HG03066 (cell line): Measurements from ENCODE around the gene PYROXD2.

Source experiments
- ATAC-seq: cut with Tn5 transposase; IDR thresholded peaks from one replicate; pipeline ENCODE4 v1.9.1; 2021; ENCODE audit warnings: low read depth; ENCODE audit not compliant: unreplicated experiment

PYROXD2 gene

DNA sequence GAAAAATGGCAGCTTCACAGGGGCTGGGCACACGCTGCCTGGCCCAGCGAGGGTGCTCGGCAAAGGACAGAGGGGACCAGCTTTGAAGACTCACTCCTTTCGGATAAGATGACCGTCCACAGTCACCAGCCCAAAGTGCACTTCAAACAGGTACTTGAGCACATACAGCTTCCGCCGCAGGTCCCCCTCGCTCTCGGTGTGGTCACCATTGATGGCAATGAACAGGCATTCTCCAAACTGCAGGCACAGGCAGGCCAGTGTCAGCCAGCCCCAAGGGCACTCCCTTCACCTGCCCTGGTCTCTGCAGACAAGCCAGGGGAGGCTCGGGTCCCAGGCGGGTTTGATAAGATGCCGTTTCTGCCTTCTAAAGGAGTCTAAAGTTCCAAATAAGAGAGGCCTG, 20.2 kb upstream of the PYROXD2 start:
- ATAC-seq, result no peak

DNA sequence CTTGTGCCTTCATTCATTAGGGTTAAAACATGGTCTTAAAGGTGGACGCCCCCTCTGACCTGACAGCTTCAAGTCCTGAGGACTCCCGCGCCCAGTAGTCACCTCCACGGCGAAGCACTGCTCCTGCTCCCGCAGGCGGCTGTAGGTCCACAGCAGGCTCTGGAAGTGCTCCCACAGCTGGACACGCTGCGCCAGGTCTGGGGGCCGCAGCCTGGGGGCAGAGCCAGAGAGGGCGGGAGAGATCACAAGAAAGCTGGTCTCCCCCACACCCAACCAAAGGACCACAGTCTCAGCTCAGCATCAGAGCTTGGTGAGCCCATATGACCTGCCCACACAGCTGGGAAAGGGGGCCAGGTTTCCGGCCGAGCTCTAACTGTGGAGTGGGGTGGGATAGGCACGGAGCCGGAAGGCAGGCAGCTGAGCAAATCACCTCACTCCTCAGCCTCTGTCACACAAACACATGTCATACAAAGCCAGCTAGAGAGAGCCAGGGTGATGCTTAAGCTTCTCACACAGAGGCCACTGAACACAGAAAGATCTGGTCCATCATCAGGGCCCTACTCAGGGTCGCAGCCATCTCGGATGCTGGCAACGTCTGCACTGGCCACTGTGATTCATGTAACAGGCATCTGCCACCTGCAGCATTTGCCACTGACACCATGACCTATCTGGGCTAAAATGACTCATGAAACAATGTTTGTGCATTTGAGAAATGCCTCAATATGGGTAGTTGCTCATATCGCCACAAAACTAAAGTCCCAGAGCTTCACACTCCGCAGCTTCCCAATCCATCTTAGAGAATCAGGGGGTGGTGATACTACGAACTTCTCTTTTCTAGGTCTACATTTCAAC, 19.1 kb upstream of the PYROXD2 start:
- ATAC-seq, result no peak

DNA sequence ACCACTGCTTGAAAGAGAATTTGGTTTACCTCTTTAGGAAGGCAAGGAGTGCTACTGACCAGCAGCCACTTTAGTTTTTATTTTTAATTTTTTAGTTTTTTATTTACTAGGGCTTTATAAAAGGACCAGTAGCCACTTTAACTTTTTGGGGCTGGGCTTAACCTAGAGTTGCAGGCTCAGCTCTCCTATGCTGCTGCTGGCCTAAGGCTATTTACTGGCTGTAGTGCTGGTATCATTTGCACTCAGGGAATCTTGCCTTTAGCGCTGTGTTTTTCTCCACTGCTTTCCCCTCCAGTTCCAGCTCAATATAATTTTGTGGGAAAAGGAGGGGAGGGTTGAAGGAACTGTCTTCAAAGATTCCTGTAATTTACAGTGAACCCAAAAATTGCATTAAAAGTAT, 18.4 kb upstream of the PYROXD2 start:
- no peak for ATAC-seq

DNA sequence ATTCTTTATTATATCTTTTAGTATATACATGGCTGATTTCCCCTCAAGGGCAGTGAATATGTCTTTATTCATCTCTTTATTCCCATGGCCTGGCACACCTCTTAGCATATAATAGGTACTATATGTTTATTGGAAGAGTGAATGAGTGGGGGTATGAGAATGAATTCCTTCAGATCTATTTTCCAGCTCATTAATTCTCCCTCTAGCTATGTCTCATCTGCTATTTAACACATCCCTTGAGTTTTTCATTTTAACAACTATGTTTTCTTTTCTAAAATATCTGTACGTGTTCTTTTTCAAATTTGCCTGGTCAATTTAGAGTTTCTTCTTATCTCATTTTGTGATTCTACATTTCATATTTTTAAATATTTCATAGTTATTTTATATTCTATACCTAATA, 17.3 kb upstream of the PYROXD2 start:
- ATAC-seq, result no peak

DNA sequence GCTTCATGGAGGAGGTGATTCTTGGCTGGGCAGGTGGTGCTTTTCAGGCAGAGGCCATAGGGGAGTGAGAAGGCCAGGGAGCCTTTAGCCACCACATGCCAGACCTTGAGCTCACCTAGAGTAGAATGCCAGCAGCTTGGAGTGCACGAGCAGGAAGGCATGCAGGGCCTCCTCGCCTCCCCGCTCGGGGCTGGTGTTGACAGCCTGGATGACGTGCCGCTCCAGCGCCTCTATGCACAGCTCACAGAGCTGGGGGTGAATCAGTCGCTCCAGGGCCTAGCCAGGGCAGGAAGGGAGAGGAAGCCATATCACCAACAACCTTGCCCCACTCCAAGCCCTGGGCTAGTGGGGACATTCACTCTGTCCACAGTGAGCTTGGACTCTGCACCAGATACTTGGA, 16.0 kb upstream of the PYROXD2 start:
- ATAC-seq, result no peak

DNA sequence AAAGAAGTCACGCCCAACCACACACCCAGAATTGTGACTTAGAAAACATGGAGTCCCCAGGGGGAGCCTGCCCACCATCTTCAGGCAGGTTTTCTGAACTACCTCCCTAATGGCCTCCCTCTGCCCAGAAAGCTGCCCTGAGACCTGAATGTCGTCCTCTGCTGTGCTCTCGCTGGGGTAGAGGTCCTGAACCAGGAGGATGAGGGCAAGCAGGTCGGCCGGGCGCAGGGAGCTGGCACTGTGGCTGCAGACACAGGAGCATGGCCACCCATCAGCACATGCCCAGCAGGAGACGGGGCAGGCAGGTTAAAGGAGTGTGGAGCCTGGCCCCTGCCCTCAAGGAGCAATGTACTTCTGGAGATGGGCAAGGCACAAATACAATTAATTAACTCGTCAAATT, 15.4 kb upstream of the PYROXD2 start:
- ATAC-seq, result no peak

DNA sequence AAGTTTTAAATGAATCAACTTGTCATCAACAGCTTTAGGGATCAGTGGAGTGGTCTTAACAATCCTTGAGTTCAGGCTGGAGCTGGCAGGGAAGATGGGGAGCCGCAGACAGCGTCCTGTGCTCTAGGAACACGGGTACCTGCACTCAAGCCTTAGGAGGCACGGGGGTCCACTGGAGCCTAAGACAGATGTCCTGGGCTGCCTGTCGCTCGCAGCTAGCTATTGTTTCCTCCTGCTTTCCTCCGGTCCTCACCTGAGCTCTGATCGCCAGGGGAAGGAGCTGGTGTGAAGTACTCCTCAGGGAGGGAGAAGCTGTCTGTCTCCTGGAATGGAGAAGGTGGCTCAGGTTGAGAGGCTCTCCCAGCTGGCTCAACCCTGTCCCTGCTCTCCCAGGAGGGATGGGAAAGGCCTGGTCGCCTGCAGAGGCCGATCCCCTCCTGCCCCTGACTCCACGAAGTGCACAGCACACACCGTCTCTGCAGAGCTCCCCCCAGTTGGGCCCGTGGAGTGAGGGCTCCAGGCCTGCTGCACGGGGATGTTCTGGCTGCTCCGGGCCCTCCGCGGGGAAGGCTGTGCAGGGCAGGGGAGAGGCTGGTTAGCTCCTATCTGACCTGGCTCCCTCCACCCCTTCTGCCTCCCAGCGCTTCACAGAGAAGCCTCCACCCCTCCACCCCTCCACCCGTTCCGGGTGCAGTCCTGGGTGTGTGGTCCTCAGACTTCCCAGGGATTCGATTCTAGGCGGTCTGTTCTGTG, 14.5 kb upstream of the PYROXD2 start:
- no peak for ATAC-seq

DNA sequence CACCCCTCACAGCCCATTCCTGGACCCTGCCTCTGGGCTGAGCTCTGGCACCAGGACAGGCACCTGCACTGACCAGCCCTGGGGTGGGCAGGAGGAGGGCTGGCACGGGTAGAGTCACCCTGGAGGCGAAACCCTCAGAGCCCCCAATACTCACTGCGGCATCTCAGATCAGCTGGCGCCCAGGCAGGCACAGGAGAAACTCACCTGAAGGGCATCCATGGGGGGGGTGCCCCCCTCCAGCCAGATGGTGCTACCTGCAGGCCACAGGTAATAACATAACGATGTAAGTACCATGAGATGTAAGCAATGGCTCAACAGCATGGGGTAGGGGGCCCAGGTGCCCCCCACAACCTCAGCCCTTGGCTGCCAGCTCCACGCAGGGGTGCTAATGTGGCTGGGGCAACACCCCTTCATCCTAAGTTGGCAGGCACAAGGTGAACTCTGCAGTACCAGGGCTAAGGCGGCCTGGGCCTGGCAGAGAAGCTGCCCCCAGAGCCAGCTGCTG, 12.1 kb upstream of the PYROXD2 start:
- no peak for ATAC-seq

DNA sequence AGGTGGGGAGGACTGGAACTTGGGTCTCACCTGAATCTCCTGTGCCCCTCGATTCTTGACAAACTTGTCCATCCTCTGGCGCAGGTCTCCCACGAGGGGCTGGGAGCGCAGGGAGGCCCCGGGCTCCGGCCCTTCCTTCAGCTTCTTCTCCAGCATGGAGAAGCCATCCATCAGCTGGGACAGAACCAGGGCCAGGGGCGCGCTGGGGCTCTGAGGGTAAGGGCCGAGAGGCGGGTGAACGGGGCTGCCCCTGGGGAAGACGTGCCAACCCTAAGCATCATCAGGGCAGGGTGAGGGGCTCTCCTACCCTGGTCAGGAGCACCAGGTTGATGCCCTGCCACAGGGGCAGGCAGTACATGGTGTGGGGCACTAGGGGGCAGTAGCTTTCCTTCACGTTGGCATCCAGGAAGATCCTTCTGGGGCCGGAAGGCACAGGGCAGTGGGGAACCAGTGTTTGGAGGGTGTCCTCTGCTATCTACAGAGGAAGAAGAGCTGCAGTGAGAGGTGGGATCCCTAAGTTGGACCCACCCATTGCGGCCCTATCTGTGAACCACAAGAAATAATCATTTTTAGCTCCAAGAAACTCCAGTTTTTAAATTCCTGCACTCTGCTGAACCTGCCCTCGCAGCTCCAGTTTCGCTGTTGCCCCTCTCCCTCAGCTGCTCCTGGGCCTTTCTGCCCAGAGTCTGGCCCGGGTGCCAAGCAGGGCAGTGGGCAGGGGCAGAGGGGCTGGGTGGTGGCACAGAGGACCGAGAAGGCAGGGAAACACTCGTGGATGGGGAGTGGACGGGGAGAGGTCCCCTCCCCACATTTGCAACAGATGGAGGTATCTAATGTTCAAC, 10.8 kb upstream of the PYROXD2 start:
- peak; percentile 80 for ATAC-seq

DNA sequence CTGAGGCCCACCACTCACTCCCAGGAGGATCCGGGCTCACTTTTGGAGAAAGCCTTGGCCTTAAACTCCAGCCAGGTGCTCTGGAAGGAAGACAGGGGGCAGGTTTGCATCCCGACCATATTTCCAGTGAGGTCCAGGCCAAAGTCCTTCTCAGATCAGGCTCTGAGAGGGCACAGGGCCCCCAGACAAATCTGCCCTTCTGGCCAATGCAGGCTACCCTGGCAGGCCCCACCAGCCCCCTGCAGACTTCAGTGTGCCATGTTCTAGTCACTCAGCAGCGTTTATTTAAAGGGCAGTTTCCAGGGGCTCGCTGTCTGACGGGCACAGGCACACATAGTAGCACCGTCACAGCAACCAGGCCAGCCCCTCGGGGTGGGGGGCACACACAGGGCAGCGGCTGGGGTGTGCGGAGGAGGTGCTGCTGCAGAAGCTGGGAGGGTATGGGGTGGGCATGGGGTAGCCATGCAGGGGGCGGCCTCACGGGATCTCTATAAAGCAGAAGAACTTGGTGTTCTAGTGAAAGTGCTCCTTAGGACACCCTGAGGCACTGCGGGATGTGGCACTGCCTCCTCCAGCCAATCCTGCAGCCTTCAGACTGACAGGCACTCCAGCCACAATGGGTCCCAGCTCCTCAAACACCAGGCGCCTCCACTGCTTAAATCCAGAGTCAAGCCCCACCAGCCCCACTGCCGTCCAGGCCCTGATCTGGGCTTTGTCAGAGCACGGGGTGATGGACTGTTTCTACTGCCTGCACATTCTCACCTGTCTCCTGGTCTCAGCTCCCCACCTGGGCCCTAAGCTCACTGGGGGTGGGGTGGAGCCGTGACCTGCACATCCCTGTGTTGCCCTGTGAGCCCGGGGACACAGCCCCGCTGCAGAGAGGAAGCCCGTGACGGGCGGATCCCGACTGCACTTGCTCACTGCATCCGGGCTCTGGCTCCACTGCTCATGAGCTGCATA, 9.6 kb upstream of the PYROXD2 start:
- no peak for ATAC-seq

DNA sequence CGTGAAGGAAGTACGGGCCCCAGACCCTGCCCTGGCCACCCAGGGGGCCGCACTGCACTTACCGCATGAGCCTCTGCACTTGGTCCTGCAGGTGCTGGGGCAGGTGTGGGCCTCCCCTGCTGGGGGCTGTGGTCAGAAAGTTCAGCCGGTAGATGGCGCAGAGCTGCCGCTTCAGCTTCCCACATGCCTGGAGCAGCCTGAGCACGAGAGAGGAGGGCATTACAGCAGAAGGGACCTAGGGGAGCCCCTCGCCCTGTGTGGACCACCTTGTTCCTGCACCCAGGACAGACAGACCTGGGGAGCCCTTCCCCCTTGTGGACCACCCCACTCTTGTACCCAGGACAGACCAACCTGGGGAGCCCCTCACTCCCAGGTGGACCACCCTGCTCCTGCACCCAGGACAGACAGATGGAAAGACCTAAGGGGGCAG, 8.7 kb upstream of the PYROXD2 start:
- ATAC-seq, result no peak

DNA sequence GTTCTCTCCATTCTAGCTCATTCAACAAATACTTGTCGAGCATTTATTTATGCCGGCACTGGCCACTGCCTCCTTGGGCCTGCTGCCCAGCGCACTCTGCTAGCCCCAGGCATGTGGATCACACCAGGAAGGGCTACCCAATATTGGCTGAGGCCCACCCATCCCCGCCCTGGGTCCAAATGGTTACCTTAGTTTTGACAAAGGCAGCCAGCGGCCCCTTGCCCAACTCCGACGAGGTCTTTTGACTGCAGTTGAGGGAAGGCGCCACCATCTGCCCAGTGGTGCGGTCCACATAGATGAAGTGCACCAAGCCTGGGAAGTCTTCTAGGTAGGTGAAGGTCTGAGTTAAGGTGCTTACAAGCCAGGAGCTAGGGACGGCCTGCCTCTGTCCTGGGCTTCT, 7.2 kb upstream of the PYROXD2 start:
- ATAC-seq, result no peak

DNA sequence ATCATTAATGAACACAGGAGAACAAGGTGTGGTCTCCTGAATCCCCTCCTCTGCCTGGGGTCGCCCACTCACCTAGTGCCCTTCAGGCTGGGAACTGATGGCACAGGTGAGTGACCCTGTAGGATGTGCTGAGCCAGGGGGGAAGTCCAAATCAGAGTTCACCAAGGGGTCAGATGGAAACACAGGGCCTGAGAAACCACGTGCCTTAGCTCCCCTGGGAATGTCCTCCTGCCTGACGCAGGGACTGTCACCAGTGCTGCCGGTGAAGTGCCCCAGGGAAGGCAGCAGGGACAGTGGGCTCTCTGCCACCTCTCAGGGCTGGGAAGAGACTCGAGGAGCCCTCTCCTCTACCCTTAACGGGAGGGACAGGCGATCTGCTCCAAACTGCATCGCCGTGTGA, 5.8 kb upstream of the PYROXD2 start:
- ATAC-seq, result no peak

DNA sequence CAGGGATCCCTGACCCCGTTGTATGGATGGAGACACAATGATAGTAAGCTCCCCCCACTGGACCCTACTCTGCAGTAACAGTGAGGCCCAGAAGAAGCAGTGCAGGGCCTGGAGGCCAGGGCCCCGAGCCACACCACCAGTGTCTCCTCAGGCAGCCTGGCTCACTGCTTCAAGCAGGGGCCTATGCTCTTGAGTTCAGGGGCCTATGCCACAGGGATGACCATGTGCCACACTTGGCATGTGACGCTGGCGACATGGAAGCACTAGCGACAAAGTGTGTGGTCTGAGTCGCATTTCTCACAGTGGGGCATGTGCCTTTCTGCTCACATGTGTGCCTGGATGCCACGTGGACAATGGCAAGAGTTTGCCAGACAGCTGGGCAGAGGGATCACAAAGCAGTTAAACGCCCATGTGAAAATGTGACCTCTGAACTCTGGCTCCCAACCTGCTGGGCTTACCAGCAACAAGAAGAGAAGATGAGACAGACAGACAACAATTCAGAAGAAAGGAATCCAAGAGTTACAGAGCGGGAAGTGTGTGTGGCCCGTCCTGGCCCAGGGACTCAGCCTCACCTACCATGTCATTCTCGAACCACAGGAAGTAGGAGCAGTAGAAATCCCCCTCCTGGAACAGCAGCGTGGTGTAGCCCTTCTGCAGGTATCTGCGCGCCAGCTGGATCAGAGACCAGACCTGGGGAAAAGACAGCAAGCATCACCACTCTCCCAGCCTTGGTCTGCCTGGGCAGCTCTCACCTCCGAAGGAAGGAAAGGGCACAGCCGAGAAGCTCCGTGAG, 4.7 kb upstream of the PYROXD2 start:
- ATAC-seq, result no peak

DNA sequence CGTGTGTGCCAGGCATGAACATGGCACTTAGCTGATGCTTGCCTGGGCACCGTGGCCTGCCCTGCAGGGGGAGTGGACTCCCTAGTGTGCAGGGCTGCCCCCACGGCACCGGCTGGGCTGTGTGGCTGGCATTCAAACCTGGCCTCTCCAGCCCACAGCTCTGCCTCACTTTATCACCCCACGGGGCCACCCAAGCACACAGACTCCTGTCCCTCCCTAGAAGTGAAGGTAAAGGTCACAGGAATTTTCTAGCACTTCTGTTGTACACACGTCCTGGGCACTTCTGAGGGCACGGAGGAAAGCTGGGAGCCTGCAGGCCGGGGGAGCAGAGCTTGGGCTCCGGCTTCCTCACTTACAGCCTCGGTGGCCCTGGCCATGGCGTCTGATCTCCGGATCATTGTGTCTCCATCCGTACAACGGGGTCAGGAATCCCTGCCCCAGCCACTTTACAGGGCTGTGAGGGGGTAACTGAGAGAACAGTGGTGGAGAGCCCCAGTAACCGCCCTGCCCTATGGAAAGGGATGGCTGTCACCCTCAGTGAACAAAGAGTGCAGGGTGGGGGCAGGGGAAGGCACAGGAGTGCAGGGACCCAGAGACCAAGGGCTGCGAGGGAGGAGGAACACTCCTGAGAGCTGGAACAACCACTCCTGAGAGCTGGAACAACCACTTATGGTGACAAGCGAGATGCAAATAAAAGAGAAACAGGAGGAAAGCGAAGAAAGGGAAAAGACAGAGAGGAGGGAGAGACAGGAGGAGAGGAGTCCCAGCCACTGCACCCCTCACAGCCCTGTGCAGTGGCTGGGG, 3.9 kb upstream of the PYROXD2 start:
- no peak for ATAC-seq

DNA sequence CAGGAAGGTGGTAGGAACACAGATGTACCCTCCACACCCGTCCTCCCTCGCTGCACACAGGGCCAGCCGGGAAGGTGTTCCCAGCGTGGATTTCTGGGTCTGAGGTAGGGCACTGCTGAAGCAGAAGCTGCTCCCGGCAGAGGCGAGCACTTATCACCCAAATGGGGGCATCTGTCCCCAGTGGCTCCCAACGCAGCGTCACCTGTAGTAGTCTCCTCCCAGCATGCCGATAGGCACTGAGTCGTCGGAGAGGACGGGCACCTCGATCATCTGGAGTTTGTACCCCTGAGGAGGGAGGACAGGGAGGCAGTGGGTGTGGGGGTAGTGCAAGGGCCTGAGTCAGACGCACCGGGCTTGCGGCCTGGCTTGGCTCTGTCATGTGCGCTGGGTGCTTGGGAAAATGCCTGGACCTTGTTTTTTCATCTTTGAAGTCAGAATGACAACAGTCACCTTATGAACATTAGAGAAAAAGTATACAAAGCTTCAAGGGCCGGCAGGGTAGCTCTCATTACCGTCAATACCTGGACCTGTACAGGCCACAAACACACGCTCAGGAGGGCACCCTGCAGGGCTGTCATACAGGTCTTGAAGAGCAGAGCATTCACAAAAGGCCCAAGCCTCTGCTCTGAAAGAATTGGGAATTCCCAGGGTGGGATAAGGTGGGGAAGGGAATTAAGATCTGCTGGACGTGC, 3.1 kb upstream of the PYROXD2 start:
- no peak for ATAC-seq

DNA sequence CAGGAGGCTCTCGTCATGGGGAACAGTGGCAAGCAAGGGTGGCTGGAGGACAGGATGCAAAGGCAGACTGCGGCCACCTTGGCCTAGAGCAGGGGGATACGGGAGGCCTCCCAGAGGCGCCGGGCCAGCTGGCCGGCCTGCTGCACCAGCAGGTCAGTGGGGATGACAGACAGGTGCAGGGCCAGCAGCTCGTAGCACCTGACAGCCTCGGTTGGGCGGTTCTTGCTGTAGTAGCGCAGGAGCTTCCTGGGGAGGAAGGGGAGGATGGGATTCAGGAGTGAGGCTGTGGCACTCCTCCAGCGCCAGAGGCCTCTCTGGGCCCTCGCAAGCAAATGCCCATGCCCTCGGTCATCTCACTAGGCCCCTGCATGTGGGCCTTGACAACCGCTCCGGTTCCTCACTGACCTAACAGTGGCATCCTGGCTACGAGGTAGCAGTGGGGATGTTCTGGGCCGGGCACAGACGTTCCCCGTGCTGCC, 2.5 kb upstream of the PYROXD2 start:
- ATAC-seq, result no peak
